MM.1S (cell line): Measurements from ENCODE around the gene FBXW12.

Source experiments
- DNase-seq: peaks from one replicate; pipeline ENCODE4 v3.0.0-alpha.2; 2015
- H2AFZ ChIP-seq: fragments of 300-600 bp; sonication (generic); 2 replicates; pipeline ENCODE4 v1.6.0; 2016; ENCODE audit warnings: antibody characterized with exemption, low read length
- H3F3A ChIP-seq: fragments of 300-600 bp; sonication (generic); 2 replicates; pipeline ENCODE4 v1.6.1; 2016; ENCODE audit warnings: mild to moderate bottlenecking, antibody characterized with exemption, low read length, moderate library complexity, mixed read lengths; ENCODE audit not compliant: insufficient read depth
- H3K27ac ChIP-seq: fragments of 300-600 bp; sonication (generic); 2 replicates; pipeline ENCODE4 v1.5.1; 2016; ENCODE audit warnings: mild to moderate bottlenecking, low read length
- H3K27me3 ChIP-seq: fragments of 300-600 bp; sonication (generic); replicated peaks from 2 replicates; pipeline ENCODE4 v1.6.0; 2016; ENCODE audit warnings: low read length; ENCODE audit not compliant: insufficient read depth
- H3K36me3 ChIP-seq: fragments of 300-600 bp; sonication (generic); replicated peaks from 2 replicates; pipeline ENCODE4 v1.6.1; 2016; ENCODE audit warnings: mild to moderate bottlenecking, low read length, mixed read lengths; ENCODE audit not compliant: insufficient read depth
- H3K4me1 ChIP-seq: fragments of 300-600 bp; sonication (generic); 2 replicates; pipeline ENCODE4 v1.6.1; 2016; ENCODE audit warnings: low read length, mixed read lengths
- H3K4me2 ChIP-seq: fragments of 300-600 bp; sonication (generic); 2 replicates; pipeline ENCODE4 v1.6.0; 2016; ENCODE audit warnings: low read depth, low read length
- H3K4me3 ChIP-seq: fragments of 300-600 bp; sonication (generic); 2 replicates; pipeline ENCODE4 v1.5.1; 2016; ENCODE audit warnings: low read length, mixed read lengths
- H3K79me2 ChIP-seq: fragments of 300-600 bp; sonication (generic); 2 replicates; pipeline ENCODE4 v1.6.1; 2016; ENCODE audit warnings: mixed run types, low read length, mixed read lengths
- H3K9ac ChIP-seq: fragments of 300-600 bp; sonication (generic); 2 replicates; pipeline ENCODE4 v1.6.1; 2016; ENCODE audit warnings: low read length, mixed read lengths
- H3K9me2 ChIP-seq: fragments of 300-600 bp; sonication (generic); replicated peaks from 2 replicates; pipeline ENCODE4 v1.6.1; 2016; ENCODE audit warnings: mild to moderate bottlenecking, low read length, mixed read lengths; ENCODE audit not compliant: insufficient read depth
- H3K9me3 ChIP-seq: fragments of 300-600 bp; sonication (generic); replicated peaks from 2 replicates; pipeline ENCODE4 v1.6.1; 2016; ENCODE audit warnings: mild to moderate bottlenecking, low read length, mixed read lengths; ENCODE audit not compliant: insufficient read depth
- H4K20me1 ChIP-seq: fragments of 300-600 bp; sonication (generic); 2 replicates; pipeline ENCODE4 v1.6.1; 2016; ENCODE audit warnings: mild to moderate bottlenecking, low read length, moderate library complexity, mixed read lengths; ENCODE audit not compliant: insufficient read depth
- CTCF ChIP-seq: fragments of 300-600 bp; sonication (generic); IDR thresholded peaks from 2 replicates; pipeline ENCODE4 v1.5.1; 2016; ENCODE audit warnings: antibody characterized with exemption, low read length, mixed read lengths
- EZH2 ChIP-seq: fragments of 300-600 bp; sonication (generic); optimal IDR thresholded peaks from 2 replicates; pipeline ENCODE3; 2017; ENCODE audit warnings: low read depth, mild to moderate bottlenecking, antibody characterized with exemption, low read length, mixed read lengths
- EZH2phosphoT487 ChIP-seq: fragments of 300-600 bp; sonication (generic); IDR thresholded peaks from 2 replicates; pipeline ENCODE4 v1.6.1; 2018; ENCODE audit warnings: antibody characterized with exemption, low read length

The FBXW12 gene

GRCh38 chr3:48394391-48394790 is 22.4 kb downstream of the FBXW12 start:
- Histone ChIP-seq H3K79me2 (no peaks in the 10 kb centered on the region), H3K27me3 (no peaks in the 10 kb centered on the region), H3F3A (no peaks in the 10 kb centered on the region), H3K9me3 (no peaks in the 10 kb centered on the region), H3K4me2 (no peak overlapping the region), H4K20me1 (no peaks in the 10 kb centered on the region), H3K27ac (no peak overlapping the region), H3K9me2 (no peaks in the 10 kb centered on the region), H3K36me3 (no peaks in the 10 kb centered on the region), H3K4me3 (no peak overlapping the region), H3K9ac (no peak overlapping the region), H3K4me1 (no peaks in the 10 kb centered on the region), H2AFZ (no peak overlapping the region)
- no peak for DNase-seq
- no peak for TF ChIP-seq EZH2phosphoT487
- TF ChIP-seq EZH2: no peak
- TF ChIP-seq CTCF: no peak

DNA sequence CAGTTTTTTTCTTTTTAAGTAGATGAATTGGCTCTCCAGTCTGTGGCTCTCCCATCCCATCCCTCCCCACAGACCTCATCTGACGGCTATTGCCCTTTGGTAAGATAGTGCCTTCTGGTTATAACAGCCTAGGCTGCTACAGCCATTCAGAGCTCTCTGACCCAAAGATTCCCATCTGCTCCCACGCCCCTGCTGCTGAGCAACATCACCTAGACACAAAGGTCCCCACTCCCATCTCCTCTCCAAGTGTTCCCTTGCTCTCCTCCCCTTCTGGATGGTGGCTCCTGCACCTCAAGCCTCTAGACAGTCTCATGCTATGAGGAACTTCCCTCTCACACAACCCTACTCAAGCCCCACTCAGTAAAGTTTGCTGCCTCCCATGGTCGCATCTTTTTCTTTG is 23.7 kb downstream of the FBXW12 start:
- H4K20me1 ChIP-seq: no peaks in the 10 kb centered on the region
- H3K27ac ChIP-seq: no peak overlapping the region
- no peak overlapping the region for H3K4me2 ChIP-seq
- H3K9me3 ChIP-seq: no peaks in the 10 kb centered on the region
- H3K27me3 ChIP-seq: no peaks in the 10 kb centered on the region
- no peak for TF ChIP-seq CTCF
- no peak for TF ChIP-seq EZH2
- no peak for TF ChIP-seq EZH2phosphoT487
- no peak overlapping the region for H2AFZ ChIP-seq
- H3K4me1 ChIP-seq: no peaks in the 10 kb centered on the region
- H3K36me3 ChIP-seq: no peaks in the 10 kb centered on the region
- no peaks in the 10 kb centered on the region for H3F3A ChIP-seq
- no peaks in the 10 kb centered on the region for H3K79me2 ChIP-seq
- no peaks in the 10 kb centered on the region for H3K9me2 ChIP-seq
- DNase-seq: no peak
- H3K4me3 ChIP-seq: no peak overlapping the region
- no peak overlapping the region for H3K9ac ChIP-seq

GRCh38 chr3:48397767-48398681 is 26.0 kb downstream of the FBXW12 start:
- H3K27ac ChIP-seq: no peak overlapping the region
- no peaks in the 10 kb centered on the region for H3K9me2 ChIP-seq
- DNase-seq: no peak
- no peaks in the 10 kb centered on the region; the same call in 1 of the 2 replicates for H3K27me3 ChIP-seq
- no peaks in the 10 kb centered on the region for H4K20me1 ChIP-seq
- no peak overlapping the region for H3K9ac ChIP-seq
- no peaks in the 10 kb centered on the region for H3F3A ChIP-seq
- H3K4me1 ChIP-seq: no peaks in the 10 kb centered on the region
- no peaks in the 10 kb centered on the region for H3K9me3 ChIP-seq
- no peaks in the 10 kb centered on the region for H3K79me2 ChIP-seq
- TF ChIP-seq EZH2phosphoT487 (no peak), EZH2 (no peak), CTCF (no peak)
- no peak overlapping the region for H3K4me2 ChIP-seq
- H3K36me3 ChIP-seq: no peaks in the 10 kb centered on the region
- H3K4me3 ChIP-seq: no peak overlapping the region
- no peak overlapping the region for H2AFZ ChIP-seq
